SHP77 treated with DMSO at 0.1 percent for 48 hours (cell line): ENCODE measurements around the gene TMPRSS11D.
A peak's percentile ranks its signal among the peaks of the same experiment; 100 is the strongest.

ENCODE experiments used
- DNase-seq: peaks from one replicate; lab custom pipeline; 2025; lab: John Stamatoyannopoulos, UW

Gene TMPRSS11D

GRCh38 chr4:67885762-67886161 is 2.0 kb upstream of the TMPRSS11D start:
- DNase-seq: no peak

- DNase-seq: no peak
Observed at GRCh38 chr4:67884701-67885100, 899 bp upstream of the TMPRSS11D start.

- no peak for DNase-seq
Observed at GRCh38 chr4:67883458-67883857, 344 bp downstream of the TMPRSS11D start.

- DNase-seq: no peak
Observed at GRCh38 chr4:67880866-67881610, 2.8 kb downstream of the TMPRSS11D start.

- DNase-seq: no peak
Observed at GRCh38 chr4:67879486-67879885, 4.3 kb downstream of the TMPRSS11D start.

GRCh38 chr4:67877086-67877485 is 6.7 kb downstream of the TMPRSS11D start:
- no peak for DNase-seq

GRCh38 chr4:67874986-67875385 is 8.8 kb downstream of the TMPRSS11D start:
- DNase-seq: no peak

- no peak for DNase-seq
Observed at GRCh38 chr4:67873116-67873515, 10.7 kb downstream of the TMPRSS11D start.

GRCh38 chr4:67871867-67872266 is 11.9 kb downstream of the TMPRSS11D start:
- peak; percentile 11 for DNase-seq

GRCh38 chr4:67869580-67870190 is 14.1 kb downstream of the TMPRSS11D start:
- DNase-seq: no peak

GRCh38 chr4:67861513-67861912 is 22.3 kb downstream of the TMPRSS11D start:
- DNase-seq: no peak

- DNase-seq: no peak
Observed at GRCh38 chr4:67853336-67853735, 30.5 kb downstream of the TMPRSS11D start.

- no peak for DNase-seq
Observed at GRCh38 chr4:67820903-67821302, 62.9 kb downstream of the TMPRSS11D start.

- DNase-seq: no peak
Observed at GRCh38 chr4:67810011-67810410, 73.8 kb downstream of the TMPRSS11D start.

GRCh38 chr4:67809502-67809901 is 74.3 kb downstream of the TMPRSS11D start:
- no peak for DNase-seq

GRCh38 chr4:67796810-67797209 is 87.0 kb downstream of the TMPRSS11D start:
- no peak for DNase-seq

- no peak for DNase-seq
Observed at GRCh38 chr4:67790721-67791120, 93.1 kb downstream of the TMPRSS11D start.

GRCh38 chr4:67787311-67787710 is 96.5 kb downstream of the TMPRSS11D start:
- DNase-seq: no peak

GRCh38 chr4:67785528-67785927 is 98.3 kb downstream of the TMPRSS11D start:
- no peak for DNase-seq

- DNase-seq: no peak
Observed at GRCh38 chr4:67779631-67780030, 104.2 kb downstream of the TMPRSS11D start.

- no peak for DNase-seq
Observed at GRCh38 chr4:67776746-67777145, 107.1 kb downstream of the TMPRSS11D start.
